HG02938 (cell line): Measurements from ENCODE around the gene LRRC39.
A peak's percentile ranks its signal among the peaks of the same experiment; 100 is the strongest.
"Not testable (repeated sequence)": the region's sequence is repeated elsewhere in the genome, so short reads cannot be mapped to it uniquely, and the experiment has no call there.

ENCODE experiments used
- ATAC-seq: cut with Tn5 transposase; IDR thresholded peaks from one replicate; pipeline ENCODE4 v1.9.1; 2021; ENCODE audit warnings: mild to moderate bottlenecking, moderate library complexity; ENCODE audit not compliant: unreplicated experiment

LRRC39 gene

GRCh38 chr1:100178091-100178490 is at the start of gene LRRC39:
LRRC39 (minus strand) TSS chr1:100178256; CDS start chr1:100168516, 9,740 bp downstream.
- no peak for ATAC-seq

DNA sequence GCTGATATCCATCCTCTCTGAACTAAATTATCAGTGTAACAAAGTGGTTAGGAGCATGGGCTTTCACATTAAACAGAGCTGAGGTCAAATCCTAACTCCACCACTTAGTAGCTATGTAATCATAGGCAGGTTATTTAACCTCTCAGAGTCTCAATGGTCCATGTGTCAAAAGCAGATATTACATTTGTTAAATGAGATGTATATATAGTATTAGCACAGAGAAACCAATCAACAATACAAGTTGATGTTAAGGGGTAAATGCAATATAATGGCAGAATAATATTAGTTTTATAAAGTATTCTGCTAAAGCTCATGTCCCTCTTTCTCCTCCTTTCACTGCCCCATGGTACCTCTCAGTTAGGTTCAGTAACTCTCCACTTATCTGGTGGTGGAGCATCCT is 44.4 kb upstream of the LRRC39 start:
- no peak for ATAC-seq

DNA sequence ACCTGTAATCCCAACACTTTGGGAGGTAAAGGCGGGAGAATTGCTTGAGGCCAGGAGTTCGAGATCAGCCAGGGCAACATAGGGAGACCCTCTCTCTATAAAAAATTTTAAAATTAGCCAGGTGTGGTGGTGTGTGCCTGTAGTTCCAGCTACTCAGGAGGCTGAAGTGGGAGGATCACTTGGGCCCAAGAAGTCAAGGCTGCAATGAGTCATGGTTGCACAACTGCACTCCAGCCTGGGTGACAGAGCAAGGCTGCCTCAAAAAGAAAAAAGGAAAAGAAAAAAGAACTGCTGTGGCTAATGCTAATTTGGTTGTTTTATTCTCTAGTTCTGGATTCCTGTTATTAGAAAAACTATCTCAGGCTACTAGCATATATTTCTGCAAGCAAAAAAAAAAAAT is 41.8 kb upstream of the LRRC39 start:
- no peak for ATAC-seq

- ATAC-seq: no peak
Measured at GRCh38 chr1:100219457-100219856, 41.4 kb upstream of the LRRC39 start.

- ATAC-seq: no peak
Measured at GRCh38 chr1:100217834-100218233, 39.8 kb upstream of the LRRC39 start.

DNA sequence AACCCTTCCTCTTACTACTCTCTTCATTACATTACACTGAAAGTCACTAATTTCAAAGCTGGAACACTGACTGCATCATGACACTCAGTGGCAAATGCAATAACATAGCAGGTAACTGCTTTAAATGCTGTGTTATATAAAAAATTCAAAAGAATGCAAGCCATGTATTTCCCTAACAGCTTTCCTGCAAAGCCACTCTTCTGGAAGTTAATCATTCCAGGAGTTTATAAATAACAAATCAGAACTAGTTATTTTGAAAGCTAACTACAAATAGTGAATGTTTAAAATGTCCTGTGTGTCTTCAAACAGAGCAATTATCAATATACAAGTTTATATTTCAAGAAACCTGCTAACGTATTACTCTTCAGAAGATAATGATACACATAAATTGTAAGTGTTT is 37.0 kb upstream of the LRRC39 start:
- no peak for ATAC-seq

DNA sequence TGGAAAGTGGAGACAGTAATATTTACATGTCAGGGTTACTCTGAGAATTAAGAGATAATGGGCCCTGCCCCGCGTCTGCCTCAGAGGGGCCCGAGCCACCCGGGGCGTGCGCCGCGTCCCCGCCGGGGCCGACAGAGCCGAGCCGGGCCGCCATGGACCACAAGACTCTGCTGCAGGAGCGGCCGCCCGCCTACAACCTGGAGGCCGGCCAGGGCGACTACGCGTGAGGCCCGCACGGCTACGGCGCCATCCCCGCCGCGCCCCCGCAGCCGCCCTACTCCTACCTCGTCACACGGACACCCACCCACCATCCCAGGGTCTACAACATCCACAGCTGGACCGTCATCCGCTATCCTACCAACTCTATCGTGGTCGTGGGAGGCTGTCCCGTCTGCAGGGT is 35.1 kb upstream of the LRRC39 start:
- no peak for ATAC-seq

DNA sequence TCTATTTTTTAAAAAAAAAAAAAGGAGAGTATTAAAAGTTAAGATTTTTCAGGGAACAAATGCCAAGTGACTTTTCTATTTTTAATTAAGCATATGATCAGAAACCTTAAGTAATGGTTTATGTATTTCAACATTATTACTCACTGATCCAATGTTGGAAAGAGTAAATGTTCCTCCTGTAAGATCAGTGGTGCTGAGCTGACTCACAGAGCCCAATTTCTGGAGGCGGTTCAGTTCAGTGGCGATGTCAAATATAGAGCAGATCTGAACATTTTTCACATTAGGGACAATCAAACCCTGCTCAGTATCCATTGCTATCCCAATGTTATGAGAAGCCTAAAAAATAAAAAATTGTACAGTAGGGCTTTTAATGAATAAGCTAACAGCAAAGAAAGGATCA is 28.2 kb upstream of the LRRC39 start:
- ATAC-seq: no peak

DNA sequence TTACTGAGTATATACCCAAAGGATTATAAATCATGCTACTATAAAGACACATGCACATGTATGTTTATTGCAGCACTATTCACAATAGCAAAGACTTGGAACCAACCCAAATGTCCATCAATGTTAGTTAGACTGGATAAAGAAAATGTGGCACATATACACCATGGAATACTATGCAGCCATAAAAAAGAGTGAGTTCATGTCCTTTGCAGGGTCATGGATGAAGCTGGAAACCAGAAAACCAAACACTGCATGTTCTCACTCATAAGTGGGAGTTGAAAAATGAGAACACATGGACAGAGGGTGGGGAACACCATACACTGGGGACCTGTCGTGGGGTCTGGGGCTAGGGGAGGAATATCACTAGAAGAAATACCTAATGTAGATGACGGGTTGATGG is 27.5 kb upstream of the LRRC39 start:
- not testable (repeated sequence) for ATAC-seq

DNA sequence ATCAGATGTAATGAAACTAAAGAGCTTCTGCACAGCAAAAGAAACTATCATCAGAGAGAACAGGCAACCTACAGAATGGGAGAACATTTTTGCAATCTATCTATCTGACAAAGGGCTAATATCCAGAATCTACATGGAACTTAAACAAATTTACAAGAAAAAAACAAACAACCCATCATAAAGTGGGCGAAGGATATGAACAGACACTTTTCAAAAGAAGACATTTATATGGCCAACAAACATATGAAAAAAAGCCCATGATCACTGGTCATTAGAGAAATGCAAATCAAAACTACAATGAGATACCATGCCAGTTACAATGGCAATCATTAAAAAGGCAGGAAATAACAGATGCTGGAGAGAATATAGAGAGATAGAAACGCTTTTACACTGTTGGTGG is 27.0 kb upstream of the LRRC39 start:
- ATAC-seq: not testable (repeated sequence)

- not testable (repeated sequence) for ATAC-seq
Measured at GRCh38 chr1:100202703-100203102, 24.6 kb upstream of the LRRC39 start.

DNA sequence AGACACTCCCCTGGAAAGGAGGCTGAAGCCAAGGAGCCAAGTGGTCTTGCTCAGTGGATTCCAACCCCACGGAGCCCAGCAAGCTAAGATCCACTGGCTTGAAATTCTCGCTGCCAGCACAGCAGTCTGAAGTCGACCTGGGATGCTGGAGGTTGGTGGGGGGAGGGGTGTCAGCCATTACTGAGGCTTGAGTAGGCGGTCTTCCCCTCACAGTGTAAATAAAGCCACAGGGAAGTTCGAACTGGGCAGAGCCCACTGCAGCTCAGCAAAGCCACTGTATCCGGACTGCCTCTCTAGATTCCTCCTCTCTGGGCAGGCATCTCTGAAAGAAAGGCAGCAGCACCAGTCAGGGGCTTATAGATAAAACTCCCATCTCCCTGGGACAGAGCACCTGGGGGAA is 22.0 kb upstream of the LRRC39 start:
- not testable (repeated sequence) for ATAC-seq

- ATAC-seq: no peak
Measured at GRCh38 chr1:100198596-100198995, 20.5 kb upstream of the LRRC39 start.

- no peak for ATAC-seq
Measured at GRCh38 chr1:100188617-100189016, 10.6 kb upstream of the LRRC39 start.

DNA sequence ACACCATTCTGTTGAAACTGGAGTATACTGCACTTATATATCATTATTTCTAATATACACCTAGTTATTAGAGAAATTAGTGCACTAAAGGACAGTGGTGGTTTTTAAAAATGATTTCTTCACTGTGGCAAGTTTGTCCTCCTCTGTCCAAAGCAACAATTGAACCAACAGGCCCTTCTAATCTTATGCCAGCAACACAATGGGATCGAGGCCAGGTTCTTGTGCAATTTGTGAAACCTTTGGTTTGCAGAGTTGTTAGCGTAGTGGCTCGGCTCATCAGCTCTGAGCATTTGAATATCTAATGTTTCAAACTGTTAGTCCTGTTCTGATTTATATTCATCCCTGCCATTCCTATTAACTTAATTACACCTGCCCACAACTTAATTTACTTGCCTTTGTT is 9.9 kb upstream of the LRRC39 start:
- ATAC-seq: no peak

GRCh38 chr1:100184536-100184935 is 6.5 kb upstream of the LRRC39 start:
- peak; percentile 75 for ATAC-seq

DNA sequence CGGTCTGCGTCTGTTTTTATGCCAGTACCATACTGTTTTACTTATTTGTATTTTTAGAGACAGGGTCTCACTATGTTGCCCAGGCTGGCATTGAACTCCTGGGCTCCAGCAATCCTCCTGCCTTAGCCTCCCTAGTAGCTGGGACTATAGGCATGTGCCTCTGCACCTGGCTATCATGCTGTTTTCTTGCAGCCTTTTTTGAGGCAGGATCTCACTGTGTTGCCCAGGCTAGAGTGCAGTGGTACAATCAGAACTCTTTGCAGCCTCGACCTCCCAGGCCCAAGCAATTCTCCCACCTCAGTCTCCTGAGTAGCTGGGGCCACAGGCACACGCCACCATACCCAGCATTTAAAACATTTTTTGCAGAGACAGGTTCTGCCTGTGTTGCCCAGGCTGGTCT is 5.3 kb upstream of the LRRC39 start:
- no peak for ATAC-seq

DNA sequence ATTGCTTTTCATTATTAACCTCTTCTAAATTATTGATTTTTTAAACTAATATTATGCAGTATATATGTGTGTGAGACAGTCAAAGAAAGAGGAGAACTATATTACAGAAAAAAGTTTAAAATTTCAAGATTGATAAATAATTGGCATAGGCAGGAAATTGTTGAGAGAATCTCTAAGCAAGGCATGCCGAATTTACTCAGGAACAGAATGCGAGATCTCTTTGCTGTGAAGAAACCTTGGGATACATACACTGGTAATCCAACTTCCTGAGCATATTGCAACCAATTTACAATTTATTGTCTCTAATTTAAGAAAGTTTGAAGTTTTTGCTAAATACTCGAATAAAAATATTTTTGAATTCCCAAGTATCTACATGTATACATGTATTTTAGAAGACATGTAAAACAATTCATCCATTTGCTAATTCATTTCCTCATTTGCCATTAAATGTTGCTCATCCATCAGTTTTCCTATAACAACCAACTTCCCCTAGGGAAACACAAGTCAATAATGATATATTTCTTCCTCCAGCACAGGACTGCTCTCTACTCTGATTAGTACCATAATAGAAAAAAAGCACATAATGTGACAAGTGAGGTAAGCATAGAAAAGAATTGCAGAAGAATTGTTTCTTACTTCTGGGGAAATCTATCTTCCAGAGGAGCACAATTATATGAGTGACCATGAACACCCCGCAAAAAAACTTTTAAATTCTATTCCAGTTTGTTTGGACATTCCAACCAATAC is 588 bp downstream of the LRRC39 start:
- no peak for ATAC-seq

DNA sequence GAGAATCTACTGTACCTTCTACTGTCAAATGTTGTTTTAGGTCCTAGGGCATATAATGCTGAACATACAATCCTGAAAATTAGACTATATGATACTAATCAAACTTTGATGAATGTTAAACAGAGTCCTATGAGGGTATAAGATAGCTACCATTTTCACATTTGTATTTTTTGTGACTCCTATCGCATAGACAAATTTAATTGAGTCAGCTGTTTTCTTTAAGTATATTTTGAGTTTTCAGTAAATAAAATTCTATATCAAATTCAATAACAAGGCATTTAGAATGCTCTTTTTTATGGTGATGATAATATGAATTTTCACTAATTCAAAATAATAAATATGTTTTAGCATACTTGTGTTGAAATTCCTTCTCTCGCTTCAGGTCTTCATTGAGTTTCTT is 10.0 kb downstream of the LRRC39 start:
- ATAC-seq: no peak

- no peak for ATAC-seq
Measured at GRCh38 chr1:100164702-100165101, 13.4 kb downstream of the LRRC39 start.

GRCh38 chr1:100164216-100164615 is 13.8 kb downstream of the LRRC39 start:
- no peak for ATAC-seq

DNA sequence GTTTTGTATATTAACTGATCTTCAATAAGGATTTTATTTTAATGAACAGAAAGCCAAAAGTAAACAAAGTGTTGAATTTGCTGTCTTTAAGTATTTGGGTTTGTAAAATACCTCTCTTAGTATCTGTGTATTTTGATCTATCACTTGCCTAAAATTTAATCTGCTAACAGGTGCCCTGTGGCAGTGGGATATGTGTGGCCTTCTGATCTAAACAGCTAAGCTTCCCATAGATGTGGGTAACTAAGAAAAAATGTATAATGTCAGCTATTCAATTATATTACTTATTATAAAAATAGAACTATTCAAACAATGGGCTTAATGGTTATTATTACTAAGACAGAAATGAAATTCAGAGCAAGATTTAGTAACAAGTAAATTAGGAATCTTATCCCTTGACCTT is 15.2 kb downstream of the LRRC39 start:
- ATAC-seq: no peak

- ATAC-seq: peak; percentile 72
Measured at GRCh38 chr1:100152271-100152670, 25.8 kb downstream of the LRRC39 start.
